Panc1 (cell line): ENCODE data around the gene PDPK1. TPM values are rescaled to one million over a fixed set of nuclear protein-coding genes. Genes with fewer than 3 reads are reported as not detected.
A peak's percentile ranks its signal among the peaks of the same experiment; 100 is the strongest.

Experiments
- ATAC-seq: fragments of 200-7000 bp; cut with Tn5 transposase; 2 replicates; pipeline ENCODE4 v1.9.1; 2020; ENCODE audit warnings: mild to moderate bottlenecking, moderate library complexity
- BruUV-seq: library from RNA; stranded (reverse); fragments of 400-500 nt; replicated peaks from 2 replicates; lab custom pipeline; 2021; lab: Mats Ljungman, UMichigan
- CTCF ChIA-PET: fragments of 300-600 bp; sonication (Branson Sonifier 250); formaldehyde crosslinking; loops from one replicate; lab custom pipeline; 2022; ENCODE audit warnings: antibody characterized with exemption; lab: Charles Lee
- POLR2A ChIA-PET: fragments of 300-600 bp; sonication (Branson Sonifier 250); formaldehyde crosslinking; loops from one replicate; lab custom pipeline; 2022; ENCODE audit warnings: antibody characterized with exemption; lab: Charles Lee
- DNase-seq: peaks from one replicate; pipeline ENCODE4 v3.0.0-alpha.2; 2010; ENCODE audit warnings: low read depth, low spot score
- H3K27ac ChIP-seq: 2 replicates; pipeline ENCODE4 v1.5.1; 2011; ENCODE audit warnings: mild to moderate bottlenecking, low read length, inconsistent platforms
- H3K27me3 ChIP-seq: fragments of 200-500 bp; sonication (Bioruptor generic); 2 replicates; pipeline ENCODE4 v1.6.0; 2014; ENCODE audit warnings: low read length, inconsistent platforms; ENCODE audit not compliant: control insufficient read depth, insufficient read depth
- H3K36me3 ChIP-seq: fragments of 200-500 bp; sonication (Bioruptor generic); 2 replicates; pipeline ENCODE4 v1.5.1; 2014; ENCODE audit warnings: inconsistent platforms, mild to moderate bottlenecking, low read length, moderate library complexity; ENCODE audit not compliant: control insufficient read depth, insufficient read depth
- H3K4me1 ChIP-seq: 2 replicates; pipeline ENCODE4 v1.5.1; 2011; ENCODE audit warnings: inconsistent platforms, mild to moderate bottlenecking, low read length, moderate library complexity; ENCODE audit not compliant: control insufficient read depth, insufficient read depth
- H3K4me3 ChIP-seq, 2 experiments: 2 replicates each; pipeline ENCODE4 v1.5.1; 2011 to 2012; ENCODE audit warnings: low read depth in 2 of 2, low read length in 2 of 2, mild to moderate bottlenecking in 2 of 2, inconsistent platforms in 1 of 2, moderate library complexity in 1 of 2
- H3K9me3 ChIP-seq: fragments of 200-500 bp; sonication (Bioruptor generic); 2 replicates; pipeline ENCODE4 v1.5.1; 2014; ENCODE audit warnings: low read depth, mild to moderate bottlenecking, inconsistent platforms, low read length, moderate library complexity; ENCODE audit not compliant: control insufficient read depth, insufficient read depth
- POLR2AphosphoS5 ChIP-seq: IDR thresholded peaks from 2 replicates; pipeline ENCODE4 v1.6.1; 2012; ENCODE audit warnings: mild to moderate bottlenecking, low read depth, low read length, moderate library complexity
- SIN3A ChIP-seq: IDR thresholded peaks from 2 replicates; pipeline ENCODE4 v1.6.1; 2012; ENCODE audit warnings: low read depth, mild to moderate bottlenecking, low read length, moderate library complexity, borderline replicate concordance; ENCODE audit not compliant: insufficient read depth
- TCF7L2 ChIP-seq: IDR thresholded peaks from 2 replicates; pipeline ENCODE4 v1.6.1; 2011; ENCODE audit warnings: mild to moderate bottlenecking, low read depth, low read length, inconsistent platforms
- in situ Hi-C: cut with HindIII; loops from 2 replicates; pipeline ENCODE4 v1.10.0; 2016; ENCODE audit warnings: low sequenced_read_pairs, low pct_unique_long_range_greater_than_20kb
- intact Hi-C: fragments of 100-400 bp; cut with micrococcal nuclease; formaldehyde crosslinking; loops from one replicate; pipeline ENCODE4 v1.10.0; 2022; ENCODE audit not compliant: unreplicated experiment
- total RNA-seq: library from RNA; stranded (reverse); gene quantifications from one replicate; pipeline ENCODE4 v1.2.1, GENCODE V29; 2021; ENCODE audit not compliant: unreplicated experiment
- TF ChIP-seq, protein P1 (sequence below), 2 experiments: IDR thresholded peaks; 2 replicates each; pipeline ENCODE4 v1.6.1; 2011 to 2012; ENCODE audit warnings: low read depth in 2 of 2, control low read depth in 1 of 2, low read length in 1 of 2, mild to moderate bottlenecking in 1 of 2, moderate library complexity in 1 of 2; ENCODE audit not compliant: insufficient read depth in 1 of 2
- TF ChIP-seq, protein P2 (sequence below): fragments of 450-650 bp; IDR thresholded peaks from 2 replicates; pipeline ENCODE4 v1.5.1; 2017; ENCODE audit warnings: mild to moderate bottlenecking

The PDPK1 gene
- total RNA-seq, 1 experiment from 2014 or later: 43.2 TPM

DNA sequence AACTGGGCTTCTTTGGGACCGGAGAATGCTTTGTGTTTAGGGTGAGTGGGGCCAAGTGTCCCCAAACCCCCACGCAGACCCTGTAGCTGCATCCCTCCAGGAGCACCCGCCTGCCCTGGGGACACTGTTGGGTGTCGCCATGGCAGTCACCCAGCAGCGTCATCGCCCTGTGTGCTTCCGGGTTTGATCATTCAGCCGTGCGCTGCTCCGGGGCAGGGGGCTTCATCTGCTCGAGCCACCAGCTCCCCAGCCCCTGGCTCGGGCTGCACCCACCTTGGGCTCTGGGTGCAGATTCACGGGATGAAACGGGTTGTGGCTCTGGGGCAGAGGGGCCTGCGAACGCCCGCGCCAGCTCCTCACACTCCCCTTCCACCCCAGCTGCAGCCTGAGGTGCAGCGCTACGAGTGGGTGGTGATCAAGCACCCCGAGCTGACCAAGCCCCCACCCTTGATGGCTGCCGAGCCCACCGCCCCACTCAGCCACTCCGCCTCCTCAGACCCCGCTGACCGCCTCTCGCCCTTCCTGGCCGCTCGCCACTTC, 37.9 kb upstream of the PDPK1 start:
- Histone ChIP-seq H3K27ac (no peak overlapping the region), H3K4me3 (no peak overlapping the region), H3K27me3 (no peaks in the 10 kb centered on the region), H3K36me3 (no peaks in the 10 kb centered on the region; the same call in 1 of the 2 replicates), H3K9me3 (no peaks in the 10 kb centered on the region), H3K4me1 (peaks cover 23% of the 10 kb centered on the region)
- no peak for TF ChIP-seq TCF7L2
- TF ChIP-seq SIN3A: no peak
- TF ChIP-seq POLR2AphosphoS5: no peak
- TF ChIP-seq, protein P1, sequence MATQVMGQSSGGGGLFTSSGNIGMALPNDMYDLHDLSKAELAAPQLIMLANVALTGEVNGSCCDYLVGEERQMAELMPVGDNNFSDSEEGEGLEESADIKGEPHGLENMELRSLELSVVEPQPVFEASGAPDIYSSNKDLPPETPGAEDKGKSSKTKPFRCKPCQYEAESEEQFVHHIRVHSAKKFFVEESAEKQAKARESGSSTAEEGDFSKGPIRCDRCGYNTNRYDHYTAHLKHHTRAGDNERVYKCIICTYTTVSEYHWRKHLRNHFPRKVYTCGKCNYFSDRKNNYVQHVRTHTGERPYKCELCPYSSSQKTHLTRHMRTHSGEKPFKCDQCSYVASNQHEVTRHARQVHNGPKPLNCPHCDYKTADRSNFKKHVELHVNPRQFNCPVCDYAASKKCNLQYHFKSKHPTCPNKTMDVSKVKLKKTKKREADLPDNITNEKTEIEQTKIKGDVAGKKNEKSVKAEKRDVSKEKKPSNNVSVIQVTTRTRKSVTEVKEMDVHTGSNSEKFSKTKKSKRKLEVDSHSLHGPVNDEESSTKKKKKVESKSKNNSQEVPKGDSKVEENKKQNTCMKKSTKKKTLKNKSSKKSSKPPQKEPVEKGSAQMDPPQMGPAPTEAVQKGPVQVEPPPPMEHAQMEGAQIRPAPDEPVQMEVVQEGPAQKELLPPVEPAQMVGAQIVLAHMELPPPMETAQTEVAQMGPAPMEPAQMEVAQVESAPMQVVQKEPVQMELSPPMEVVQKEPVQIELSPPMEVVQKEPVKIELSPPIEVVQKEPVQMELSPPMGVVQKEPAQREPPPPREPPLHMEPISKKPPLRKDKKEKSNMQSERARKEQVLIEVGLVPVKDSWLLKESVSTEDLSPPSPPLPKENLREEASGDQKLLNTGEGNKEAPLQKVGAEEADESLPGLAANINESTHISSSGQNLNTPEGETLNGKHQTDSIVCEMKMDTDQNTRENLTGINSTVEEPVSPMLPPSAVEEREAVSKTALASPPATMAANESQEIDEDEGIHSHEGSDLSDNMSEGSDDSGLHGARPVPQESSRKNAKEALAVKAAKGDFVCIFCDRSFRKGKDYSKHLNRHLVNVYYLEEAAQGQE (IDR thresholded peaks at IDR 0.05; ENCODE audit: insufficient read depth in 1 of 2, low read depth in 2 of 2, low read length in 1 of 2): no peak
- TF ChIP-seq, protein P2, sequence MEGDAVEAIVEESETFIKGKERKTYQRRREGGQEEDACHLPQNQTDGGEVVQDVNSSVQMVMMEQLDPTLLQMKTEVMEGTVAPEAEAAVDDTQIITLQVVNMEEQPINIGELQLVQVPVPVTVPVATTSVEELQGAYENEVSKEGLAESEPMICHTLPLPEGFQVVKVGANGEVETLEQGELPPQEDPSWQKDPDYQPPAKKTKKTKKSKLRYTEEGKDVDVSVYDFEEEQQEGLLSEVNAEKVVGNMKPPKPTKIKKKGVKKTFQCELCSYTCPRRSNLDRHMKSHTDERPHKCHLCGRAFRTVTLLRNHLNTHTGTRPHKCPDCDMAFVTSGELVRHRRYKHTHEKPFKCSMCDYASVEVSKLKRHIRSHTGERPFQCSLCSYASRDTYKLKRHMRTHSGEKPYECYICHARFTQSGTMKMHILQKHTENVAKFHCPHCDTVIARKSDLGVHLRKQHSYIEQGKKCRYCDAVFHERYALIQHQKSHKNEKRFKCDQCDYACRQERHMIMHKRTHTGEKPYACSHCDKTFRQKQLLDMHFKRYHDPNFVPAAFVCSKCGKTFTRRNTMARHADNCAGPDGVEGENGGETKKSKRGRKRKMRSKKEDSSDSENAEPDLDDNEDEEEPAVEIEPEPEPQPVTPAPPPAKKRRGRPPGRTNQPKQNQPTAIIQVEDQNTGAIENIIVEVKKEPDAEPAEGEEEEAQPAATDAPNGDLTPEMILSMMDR: no peak
- intact Hi-C loops: no loop called here
- CTCF ChIA-PET: interaction anchor here (1.9 kb wide), 1 partner anchor 29 kb away, joined by 6 read pairs; the partner anchor contains the start of gene NTN3
- BruUV-seq: no TSS peak
- POLR2A ChIA-PET: no interaction called here
- ATAC-seq (no peak), DNase-seq (no peak)
- in situ Hi-C loops: no loop called here

DNA sequence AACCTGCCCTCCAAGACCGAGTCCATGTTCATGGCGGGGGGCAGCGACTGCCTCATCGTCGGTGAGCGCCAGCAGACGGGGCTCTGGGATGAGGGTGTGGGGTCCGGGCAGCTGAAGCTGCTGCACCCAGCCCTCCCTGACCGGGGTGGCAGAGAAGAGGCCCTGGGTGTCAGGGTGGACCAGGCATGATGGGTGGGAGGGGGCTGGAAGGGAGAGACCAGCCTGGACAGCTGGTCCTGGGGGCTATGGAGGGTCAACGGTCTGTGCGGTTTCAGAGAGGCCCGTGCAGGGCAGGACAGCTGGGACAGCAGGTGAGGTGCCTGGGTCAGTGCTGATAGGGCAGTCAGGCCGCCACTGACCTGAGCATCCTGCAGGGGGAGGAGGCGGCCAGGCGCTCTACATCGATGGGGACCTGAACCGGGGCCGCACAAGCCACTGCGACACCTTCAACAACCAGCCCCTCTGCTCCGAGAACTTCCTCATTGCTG, 37.3 kb upstream of the PDPK1 start:
- POLR2A ChIA-PET: no interaction called here
- CTCF ChIA-PET: interaction anchor here (1.0 to 1.9 kb wide), 3 partner anchors 14 to 211 kb away, joined by 4 to 6 read pairs (median 4); partner anchors contain the start of gene NTN3

More for the DNA sequence above, 37.3 kb upstream of the PDPK1 start:
- no peaks in the 10 kb centered on the region for H3K27me3 ChIP-seq
- no peak overlapping the region for H3K4me3 ChIP-seq
- in situ Hi-C loops (no loop called here), intact Hi-C loops (no loop called here)
- no peak for TF ChIP-seq SIN3A
- no peak for TF ChIP-seq TCF7L2
- TF ChIP-seq, protein P2: no peak
- no peak for TF ChIP-seq POLR2AphosphoS5
- TF ChIP-seq, protein P1 (IDR thresholded peaks at IDR 0.05; ENCODE audit: insufficient read depth in 1 of 2, low read depth in 2 of 2, low read length in 1 of 2): no peak
- DNase-seq: no peak
- H3K4me1 ChIP-seq: peaks cover 23% of the 10 kb centered on the region
- no peaks in the 10 kb centered on the region; the same call in 1 of the 2 replicates for H3K36me3 ChIP-seq
- no peaks in the 10 kb centered on the region for H3K9me3 ChIP-seq
- H3K27ac ChIP-seq: no peak overlapping the region
- no TSS peak for BruUV-seq
- ATAC-seq: peak; percentile 48
